H1 (cell line): Measurements from ENCODE around the gene HNRNPU. TPM values are rescaled to one million over a fixed set of nuclear protein-coding genes. Genes with fewer than 3 reads are reported as not detected.

Experiments used
- BCL11A ChIP-seq, 2 experiments: IDR thresholded peaks; one replicate each; pipeline ENCODE4 v1.6.1; 2011; ENCODE audit warnings: low read depth in 2 of 2, low read length in 2 of 2, mild to moderate bottlenecking in 2 of 2
- BRCA1 ChIP-seq: IDR thresholded peaks from 2 replicates; pipeline ENCODE4 v1.6.1; 2012; ENCODE audit warnings: low read depth, low read length, improper control_type of control experiment
- CHD1 ChIP-seq: IDR thresholded peaks from 2 replicates; pipeline ENCODE4 v1.6.1; 2012; ENCODE audit warnings: low read depth, low read length, improper control_type of control experiment
- CHD7 ChIP-seq: fragments of 300-600 bp; sonication (generic); IDR thresholded peaks from 2 replicates; pipeline ENCODE4 v1.7.1; 2012; ENCODE audit warnings: low read length, moderate library complexity, mild to moderate bottlenecking, inconsistent platforms; ENCODE audit not compliant: insufficient replicate concordance
- HDAC6 ChIP-seq: IDR thresholded peaks from one replicate; pipeline ENCODE4 v1.7.1; 2012; ENCODE audit warnings: low read depth, mild to moderate bottlenecking, inconsistent platforms, low read length, moderate library complexity
- SIN3A ChIP-seq, 2 experiments: IDR thresholded peaks in 1 of 2; conservative IDR thresholded peaks in 1 of 2; 2 replicates each; pipeline ENCODE4 v1.6.1; 2011 to 2012; ENCODE audit warnings: low read length in 2 of 2, improper control_type of control experiment in 1 of 2, low read depth in 1 of 2, mild to moderate bottlenecking in 1 of 2
- TAF1 ChIP-seq: IDR thresholded peaks from 2 replicates; pipeline ENCODE4 v1.6.1; 2011; ENCODE audit warnings: mild to moderate bottlenecking, low read depth, low read length
- USF2 ChIP-seq: IDR thresholded peaks from 2 replicates; pipeline ENCODE4 v1.6.1; 2011; ENCODE audit warnings: low read length, improper control_type of control experiment
- ZNF274 ChIP-seq: IDR thresholded peaks from 2 replicates; pipeline ENCODE4 v1.7.0; 2012; ENCODE audit warnings: low read length, borderline replicate concordance; ENCODE audit errors: extremely low read depth
- polyA plus RNA-seq, 7 experiments: library from polyadenylated mRNA; depleted of rRNA in 3 of 7; stranded (reverse) in 5 of 7; unstranded in 2 of 7; fragments of >200 nt in 5 of 7; fragments of 200-250 nt in 2 of 7; gene quantifications; 1 replicate in 5 of 7; 2 replicates in 1 of 7; 4 replicates in 1 of 7; pipeline versions ENCODE4 v1.2.1 to v1.2.3, GENCODE V29; 2011 to 2013; ENCODE audit warnings: missing spikeins in 2 of 7, mixed read lengths in 2 of 7
- total RNA-seq: library from RNA; stranded (reverse); fragmentation: NEBNext Ultra II Directional; extraction: Animal tissue kit (Norgen Biotek cat#: 25700); gene quantifications from 2 replicates; pipeline ENCODE4 v1.2.1, GENCODE V29; 2021

Gene HNRNPU
- total and polyA plus RNA-seq, 2 of the 8 experiments (the other 6 are each of a cell fraction or from before 2014, with no cell fraction given) = 95.6 to 606 TPM

GRCh38 chr1:244869364-244869827, 5.1 kb upstream of the HNRNPU start (continued):
- TF ChIP-seq CHD7 (no peak), SIN3A (conservative IDR thresholded peaks at IDR 0.05 in 1 of 2, IDR thresholded peaks at IDR 0.05 in 1 of 2; ENCODE audit: low read depth in 1 of 2, low read length in 2 of 2) (no peak), TAF1 (no peak), HDAC6 (no peak), ZNF274 (no peak), CHD1 (no peak), USF2 (no peak), BRCA1 (no peak), BCL11A (IDR thresholded peaks at IDR 0.05; ENCODE audit: low read depth in 2 of 2, low read length in 2 of 2) (no peak)
